HEK293T (cell line): Measurements from ENCODE around the gene OR52H1.

Source experiments
- CTCF ChIA-PET: fragments of 350-600 bp; formaldehyde crosslinking; extraction: SDS; loops from one replicate; lab custom pipeline; 2021; ENCODE audit warnings: antibody characterized with exemption, inconsistent platforms; lab: Yijun Ruan, JAX
- POLR2A ChIA-PET: fragments of 350-600 bp; formaldehyde crosslinking; extraction: SDS; loops from one replicate; lab custom pipeline; 2020; ENCODE audit warnings: antibody characterized with exemption, inconsistent platforms; lab: Yijun Ruan, JAX
- DNase-seq: peaks from one replicate; pipeline ENCODE4 v3.0.0; 2012; ENCODE audit warnings: mixed read lengths; ENCODE audit errors: extremely low spot score
- ARNT ChIP-seq: fragments of 450-650 bp; IDR thresholded peaks from 2 replicates; pipeline ENCODE4 v1.6.1; 2017; ENCODE audit warnings: mild to moderate bottlenecking
- BHLHE40 ChIP-seq: fragments of 450-650 bp; IDR thresholded peaks from 2 replicates; pipeline ENCODE4 v1.6.1; 2016; ENCODE audit warnings: mild to moderate bottlenecking, moderate library complexity, borderline replicate concordance
- CTBP1 ChIP-seq: fragments of 450-650 bp; IDR thresholded peaks from 2 replicates; pipeline ENCODE4 v1.6.1; 2016; ENCODE audit warnings: borderline replicate concordance
- ELF4 ChIP-seq: fragments of 450-650 bp; IDR thresholded peaks from 2 replicates; pipeline ENCODE4 v1.6.1; 2017; ENCODE audit warnings: antibody characterized with exemption
- FOXA1 ChIP-seq: fragments of 450-650 bp; IDR thresholded peaks from 2 replicates; pipeline ENCODE4 v1.6.1; 2016; ENCODE audit warnings: mild to moderate bottlenecking
- FOXK2 ChIP-seq: fragments of 450-650 bp; IDR thresholded peaks from 2 replicates; pipeline ENCODE4 v1.6.1; 2016; ENCODE audit warnings: mild to moderate bottlenecking
- FOXM1 ChIP-seq: fragments of 450-650 bp; IDR thresholded peaks from 2 replicates; pipeline ENCODE4 v1.6.1; 2017; ENCODE audit warnings: mild to moderate bottlenecking, borderline replicate concordance
- HDGF ChIP-seq: fragments of 450-650 bp; IDR thresholded peaks from 2 replicates; pipeline ENCODE4 v1.6.1; 2017; ENCODE audit warnings: antibody characterized with exemption, borderline replicate concordance
- L3MBTL2 ChIP-seq: fragments of 450-650 bp; conservative IDR thresholded peaks from 2 replicates; pipeline ENCODE4 v1.6.1; 2016; ENCODE audit warnings: mild to moderate bottlenecking
- LEF1 ChIP-seq: fragments of 450-650 bp; IDR thresholded peaks from 2 replicates; pipeline ENCODE4 v1.6.1; 2017; ENCODE audit warnings: mild to moderate bottlenecking, borderline replicate concordance
- NFRKB ChIP-seq: fragments of 450-650 bp; IDR thresholded peaks from 2 replicates; pipeline ENCODE4 v1.6.1; 2016; ENCODE audit warnings: mild to moderate bottlenecking, moderate library complexity
- PKNOX1 ChIP-seq: fragments of 450-650 bp; IDR thresholded peaks from 2 replicates; pipeline ENCODE4 v1.6.1; 2016
- SP1 ChIP-seq: fragments of 450-650 bp; IDR thresholded peaks from 2 replicates; pipeline ENCODE4 v1.6.1; 2017
- SUZ12 ChIP-seq: fragments of 450-650 bp; IDR thresholded peaks from 2 replicates; pipeline ENCODE4 v1.6.1; 2016; ENCODE audit warnings: mild to moderate bottlenecking
- TARDBP ChIP-seq: fragments of 450-650 bp; IDR thresholded peaks from 2 replicates; pipeline ENCODE4 v1.6.1; 2016
- ZNF384 ChIP-seq: fragments of 450-650 bp; IDR thresholded peaks from 2 replicates; pipeline ENCODE4 v1.6.1; 2016

The OR52H1 gene

GRCh38 chr11:5580577-5580976, 32.2 kb upstream of the OR52H1 start, which contains the start of gene OR52B6:
Gene OR52B6 (plus strand): TSS chr11:5580877. CDS start chr11:5580877, 0 bp downstream.
- DNase-seq = no peak
- no peak for TF ChIP-seq FOXK2
- no peak for TF ChIP-seq SUZ12
- no peak for TF ChIP-seq FOXA1
- TF ChIP-seq PKNOX1 = no peak
- TF ChIP-seq BHLHE40 = no peak
- ChIA-PET CTCF (no interaction called here), POLR2A (no interaction called here)

GRCh38 chr11:5577101-5577500, 28.8 kb upstream of the OR52H1 start:
- TF ChIP-seq ARNT = no peak
- TF ChIP-seq SUZ12 = no peak
- ChIA-PET CTCF (no interaction called here), POLR2A (no interaction called here)
- DNase-seq = no peak

- TF ChIP-seq PKNOX1 = no peak
- no peak for TF ChIP-seq FOXM1
- TF ChIP-seq FOXA1 = no peak
- TF ChIP-seq BHLHE40 = no peak
- TF ChIP-seq TARDBP = no peak
- no peak for TF ChIP-seq LEF1
- TF ChIP-seq NFRKB = no peak
- TF ChIP-seq CTBP1 = no peak
- no peak for TF ChIP-seq L3MBTL2
- TF ChIP-seq ELF4 = no peak
- TF ChIP-seq ZNF384 = no peak
- POLR2A ChIA-PET = no interaction called here
- CTCF ChIA-PET = no interaction called here
Measured at GRCh38 chr11:5575152-5575551, 26.8 kb upstream of the OR52H1 start.

DNA sequence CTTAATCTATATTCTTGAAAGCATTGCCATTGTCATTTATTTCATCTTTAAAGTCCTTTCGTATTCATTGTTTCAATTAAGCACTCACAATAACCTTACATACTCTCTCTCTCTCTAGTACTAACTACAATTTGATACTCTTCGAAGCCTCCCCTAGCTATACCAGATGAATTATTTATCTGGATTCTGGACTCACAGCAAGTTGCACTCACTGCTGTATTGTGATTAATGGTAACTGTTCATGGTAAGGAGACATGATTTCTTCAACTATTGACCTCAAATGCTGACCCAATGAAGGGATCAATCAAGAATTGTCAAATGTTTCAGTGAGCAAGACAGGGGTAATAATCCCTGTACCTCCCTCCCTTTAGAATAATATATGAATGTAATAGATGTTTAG, 26.3 kb upstream of the OR52H1 start:
- ChIA-PET POLR2A (no interaction called here), CTCF (no interaction called here)
- DNase-seq = no peak
- TF ChIP-seq FOXM1 (no peak), SP1 (no peak), FOXA1 (no peak), L3MBTL2 (no peak), LEF1 (no peak), NFRKB (no peak), FOXK2 (no peak), CTBP1 (no peak), ZNF384 (no peak), PKNOX1 (no peak), SUZ12 (no peak), TARDBP (no peak), ARNT (no peak), HDGF (no peak), BHLHE40 (no peak), ELF4 (no peak)

More at GRCh38 chr11:5575152-5575551, 26.8 kb upstream of the OR52H1 start:
- DNase-seq = no peak

GRCh38 chr11:5564259-5565019, 16.1 kb upstream of the OR52H1 start:
- DNase-seq = no peak
- ChIA-PET POLR2A (no interaction called here), CTCF (no interaction called here)
- TF ChIP-seq L3MBTL2 (no peak), FOXM1 (no peak), ARNT (no peak), ZNF384 (no peak), LEF1 (no peak), NFRKB (no peak), BHLHE40 (no peak), ELF4 (no peak), PKNOX1 (no peak), HDGF (no peak), SP1 (no peak), FOXK2 (no peak), TARDBP (no peak), CTBP1 (no peak), SUZ12 (no peak), FOXA1 (no peak)

DNA sequence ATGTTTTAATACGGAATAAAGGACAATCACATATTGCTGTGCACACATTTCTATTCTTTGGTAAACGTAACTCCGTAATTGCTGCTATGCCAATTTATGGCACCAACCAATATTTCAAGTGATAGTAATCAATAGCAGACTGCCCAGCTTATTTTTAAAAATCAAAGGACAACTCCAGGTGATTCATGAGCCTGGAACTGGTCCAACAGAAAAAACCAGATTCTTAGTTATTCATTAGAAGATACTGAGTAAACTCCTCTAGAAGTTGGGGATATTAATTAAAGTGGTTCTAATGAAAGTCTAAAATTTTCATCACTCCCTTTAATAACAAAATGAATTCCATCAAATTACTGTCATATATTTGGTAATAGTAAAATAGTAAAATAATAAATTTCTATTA, 9.4 kb upstream of the OR52H1 start:
- POLR2A ChIA-PET = no interaction called here
- TF ChIP-seq FOXM1 = no peak
- TF ChIP-seq PKNOX1 = no peak
- TF ChIP-seq HDGF = no peak
- no peak for TF ChIP-seq FOXA1
- no peak for TF ChIP-seq SUZ12
- TF ChIP-seq BHLHE40 = no peak
- TF ChIP-seq NFRKB = no peak
- TF ChIP-seq LEF1 = no peak
- CTCF ChIA-PET = interaction anchor here (1.0 kb wide), 1 partner anchor 127 kb away, joined by 3 read pairs; the partner anchor contains the start of gene TRIM5
- no peak for DNase-seq
